Thyroid gland (tissue), 4 donors: ENCODE results near the gene OXLD1. TPM values are rescaled to one million over a fixed set of nuclear protein-coding genes. Genes with fewer than 3 reads are reported as not detected.

Experiments
- DNase-seq, 2 donors: peaks; one replicate each; pipeline ENCODE4 v3.0.0-alpha.2; 2019
- H3K27ac ChIP-seq, 3 donors: fragments of 200-600 bp; sonication (generic); 1 replicate in 2 of 3; 2 replicates in 1 of 3; pipeline ENCODE4 v1.5.1; 2016 to 2019; ENCODE audit warnings: mild to moderate bottlenecking in 1 of 3, moderate library complexity in 1 of 3
- H3K27me3 ChIP-seq: fragments of 200-600 bp; sonication (generic); one replicate; pipeline ENCODE4 v1.5.1; 2019
- H3K36me3 ChIP-seq, 2 donors: fragments of 200-600 bp; sonication (generic); one replicate each; pipeline ENCODE4 v1.5.1; 2016 to 2019
- H3K4me1 ChIP-seq, 2 donors: fragments of 200-600 bp; sonication (generic); one replicate each; pipeline ENCODE4 v1.5.1; 2017 to 2019
- H3K4me3 ChIP-seq, 3 donors: fragments of 200-600 bp; sonication (generic); replicated peaks in 1 of 3; 1 replicate in 2 of 3; 2 replicates in 1 of 3; pipeline ENCODE4 v1.5.1; 2016; ENCODE audit warnings: mild to moderate bottlenecking in 1 of 3
- H3K9me3 ChIP-seq: fragments of 200-600 bp; sonication (generic); one replicate; pipeline ENCODE4 v1.5.1; 2017
- POLR2A ChIP-seq, 2 donors: fragments of 450-650 bp; IDR thresholded peaks; one replicate each; pipeline ENCODE4 v1.6.1; 2017; ENCODE audit warnings: antibody characterized with exemption in 2 of 2, mild to moderate bottlenecking in 2 of 2, moderate library complexity in 1 of 2
- WGBS, 2 donors: methylation state at CpG; one replicate each; pipeline ENCODE4 v1.1.5; 2017; 5-methylcytosine and 5-hydroxymethylcytosine counted together
- intact Hi-C: fragments of 100-400 bp; cut with DNase I; formaldehyde crosslinking; loops from one replicate; pipeline ENCODE4 v1.15.1; 2023
- total RNA-seq, 4 donors: library from RNA; depleted of rRNA; stranded (reverse); fragments of >200 nt; gene quantifications; one replicate each; pipeline ENCODE4 v1.2.3, GENCODE V29; 2016
- TF ChIP-seq, protein P1 (sequence below), 6 experiments: fragments of 200-600 bp in 3 of 6; fragments of 450-650 bp in 3 of 6; sonication (generic) in 3 of 6; IDR thresholded peaks; one replicate each; pipeline ENCODE4 v1.5.1; 2016 to 2019; ENCODE audit warnings: antibody characterized with exemption in 6 of 6, mild to moderate bottlenecking in 2 of 6, inconsistent platforms in 1 of 6, moderate library complexity in 1 of 6

OXLD1 gene
- total RNA-seq, 4 donors from 2014 or later: 20.5 to 46.3 (median 34.2) TPM

DNA sequence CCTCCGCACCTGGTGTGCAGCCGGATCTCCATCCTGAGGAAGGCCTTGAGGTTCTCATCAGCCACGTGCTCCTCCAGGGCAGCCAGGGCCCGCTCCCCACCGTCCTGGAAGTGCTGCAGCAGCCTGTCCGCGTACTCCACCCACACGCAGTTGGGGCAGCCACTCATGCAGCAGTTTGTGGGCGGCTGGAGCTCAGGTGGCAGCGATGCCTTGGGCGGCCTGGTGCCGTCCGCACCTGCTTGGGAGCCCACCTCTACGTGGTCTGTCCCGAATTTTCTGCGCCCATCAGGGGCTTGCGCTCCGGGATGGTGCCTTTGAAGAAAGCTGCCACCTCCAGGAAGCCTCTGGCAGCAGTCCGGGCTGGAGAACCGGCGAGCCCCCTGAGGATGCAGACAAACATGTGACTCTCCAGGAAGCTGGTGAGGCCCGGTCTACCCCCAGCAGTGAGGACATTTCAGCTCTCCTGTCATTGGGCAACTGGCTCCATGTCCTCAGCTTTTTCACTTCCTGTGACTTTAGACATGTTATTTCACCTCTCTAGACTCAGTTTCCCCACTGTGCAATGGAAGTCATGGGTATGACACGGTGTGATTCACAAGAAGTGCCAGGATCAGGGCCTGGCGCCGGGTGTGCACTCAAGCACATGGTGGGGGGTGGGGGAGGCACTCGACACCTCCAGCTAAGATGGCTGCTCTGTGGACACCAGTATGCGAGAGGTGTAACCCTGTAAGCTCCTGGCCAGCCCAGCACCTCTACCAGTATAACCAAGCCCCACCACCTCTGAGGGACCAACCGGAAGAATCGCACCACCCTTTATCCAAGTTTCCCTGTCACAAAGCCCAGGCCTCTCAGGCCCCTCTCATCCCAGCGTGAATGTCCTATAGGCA, 957 bp downstream of the OXLD1 start:
- no peaks in the 10 kb centered on the region for H3K27me3 ChIP-seq
- DNase-seq: peak; percentile 32 to 44
- H3K4me1 ChIP-seq: peaks cover 16 to 23% of the 10 kb centered on the region in 2 donors
- intact Hi-C loops: no loop called here
- 58 to 73% methylated on average over 8 to 22 of the region's 30 CpGs for WGBS, 2 donors
- H3K27ac ChIP-seq: peak overlapping the region in 1 of 3 donors; percentile 54
- H3K36me3 ChIP-seq: no peaks in the 10 kb centered on the region
- H3K4me3 ChIP-seq: peak overlapping the region; percentile 55 to 100 (median 99)
- TF ChIP-seq, protein P1, sequence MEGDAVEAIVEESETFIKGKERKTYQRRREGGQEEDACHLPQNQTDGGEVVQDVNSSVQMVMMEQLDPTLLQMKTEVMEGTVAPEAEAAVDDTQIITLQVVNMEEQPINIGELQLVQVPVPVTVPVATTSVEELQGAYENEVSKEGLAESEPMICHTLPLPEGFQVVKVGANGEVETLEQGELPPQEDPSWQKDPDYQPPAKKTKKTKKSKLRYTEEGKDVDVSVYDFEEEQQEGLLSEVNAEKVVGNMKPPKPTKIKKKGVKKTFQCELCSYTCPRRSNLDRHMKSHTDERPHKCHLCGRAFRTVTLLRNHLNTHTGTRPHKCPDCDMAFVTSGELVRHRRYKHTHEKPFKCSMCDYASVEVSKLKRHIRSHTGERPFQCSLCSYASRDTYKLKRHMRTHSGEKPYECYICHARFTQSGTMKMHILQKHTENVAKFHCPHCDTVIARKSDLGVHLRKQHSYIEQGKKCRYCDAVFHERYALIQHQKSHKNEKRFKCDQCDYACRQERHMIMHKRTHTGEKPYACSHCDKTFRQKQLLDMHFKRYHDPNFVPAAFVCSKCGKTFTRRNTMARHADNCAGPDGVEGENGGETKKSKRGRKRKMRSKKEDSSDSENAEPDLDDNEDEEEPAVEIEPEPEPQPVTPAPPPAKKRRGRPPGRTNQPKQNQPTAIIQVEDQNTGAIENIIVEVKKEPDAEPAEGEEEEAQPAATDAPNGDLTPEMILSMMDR (IDR thresholded peaks at IDR 0.05): no peak
- no peak for TF ChIP-seq POLR2A (IDR thresholded peaks at IDR 0.05)
- no peaks in the 10 kb centered on the region for H3K9me3 ChIP-seq

DNA sequence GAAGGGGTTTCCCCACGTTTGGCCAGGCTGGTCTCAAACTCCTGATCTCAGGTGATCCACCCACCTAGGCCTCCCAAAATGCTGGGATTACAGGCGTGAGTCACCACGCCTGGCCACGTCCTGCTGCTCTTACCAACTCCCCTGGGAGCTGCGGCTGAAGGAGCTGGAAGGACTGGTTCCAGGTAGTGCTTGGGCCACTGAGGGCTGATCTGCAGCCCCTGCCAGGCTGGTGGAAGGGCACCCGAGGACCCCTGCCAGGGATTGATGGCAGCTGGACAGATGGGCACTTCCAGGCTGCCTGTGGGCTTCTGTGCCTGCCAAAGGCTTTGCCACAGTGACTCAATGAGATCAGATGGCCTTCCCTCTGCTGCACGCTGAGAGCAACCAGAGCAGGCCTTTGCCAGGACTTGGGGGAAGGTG, 2.3 kb downstream of the OXLD1 start:
- no peaks in the 10 kb centered on the region for H3K36me3 ChIP-seq
- no peak for DNase-seq
- peaks cover 16 to 23% of the 10 kb centered on the region in 2 donors for H3K4me1 ChIP-seq
- intact Hi-C loops: no loop called here
- 81 to 93% methylated on average over 3 to 7 of the region's 7 CpGs for WGBS, 2 donors
- H3K4me3 ChIP-seq: no peak overlapping the region
- no peaks in the 10 kb centered on the region for H3K27me3 ChIP-seq
- H3K27ac ChIP-seq: no peak overlapping the region
- TF ChIP-seq, protein P1 (IDR thresholded peaks at IDR 0.05): no peak
- no peaks in the 10 kb centered on the region for H3K9me3 ChIP-seq

DNA sequence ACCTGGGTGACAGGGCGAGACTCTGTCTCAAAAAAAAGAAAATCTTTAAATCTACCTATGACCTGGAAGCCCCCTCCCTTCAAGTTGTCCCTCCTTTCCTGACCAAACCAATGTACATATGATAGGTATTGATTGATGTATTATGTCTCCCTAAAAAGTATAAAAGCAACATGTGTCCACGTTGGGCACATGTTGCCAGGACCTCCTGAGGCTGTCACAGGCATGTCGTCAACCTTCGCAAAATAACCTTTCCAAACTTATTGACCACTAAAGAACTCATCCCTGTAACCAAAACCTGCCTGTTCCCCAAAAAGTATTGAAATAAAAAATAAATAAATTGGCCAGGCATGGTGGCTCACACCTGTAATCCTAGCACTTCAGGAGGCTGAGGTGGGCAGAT, 4.4 kb downstream of the OXLD1 start:
- intact Hi-C loops: no loop called here
- Histone ChIP-seq H3K36me3 (no peaks in the 10 kb centered on the region), H3K27ac (no peak overlapping the region), H3K4me3 (no peak overlapping the region), H3K4me1 (peaks cover 8 to 11% of the 10 kb centered on the region in 2 donors), H3K27me3 (no peaks in the 10 kb centered on the region), H3K9me3 (no peaks in the 10 kb centered on the region)
- no peak for DNase-seq
- WGBS, 2 donors: 93% methylated on average over 4 of the region's 4 CpGs
- TF ChIP-seq, protein P1 (IDR thresholded peaks at IDR 0.05): no peak
- no peak for TF ChIP-seq POLR2A (IDR thresholded peaks at IDR 0.05)

DNA sequence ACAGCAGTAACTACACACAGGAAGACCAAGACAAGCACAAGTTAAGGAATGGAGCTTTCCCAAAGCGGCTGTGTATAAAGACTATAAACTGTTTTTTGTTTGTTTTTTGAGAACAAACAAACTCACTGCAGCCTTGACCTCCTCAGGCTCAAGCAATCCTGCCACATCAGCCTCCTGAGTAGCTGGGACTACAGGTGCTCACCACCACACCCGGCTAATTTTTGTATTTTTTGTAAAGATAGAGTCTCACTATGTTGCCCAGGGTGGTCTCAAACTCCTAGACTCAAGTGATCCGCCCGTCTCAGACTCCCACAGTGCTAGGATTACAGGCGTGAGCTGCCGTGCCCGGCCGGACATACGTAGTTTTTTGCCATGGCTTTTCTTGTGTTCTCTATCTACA, 6.0 kb downstream of the OXLD1 start:
- WGBS, 2 donors: 93 to 97% methylated on average over 9 of the region's 9 CpGs
- H3K27me3 ChIP-seq: no peaks in the 10 kb centered on the region
- H3K36me3 ChIP-seq: no peaks in the 10 kb centered on the region
- TF ChIP-seq, protein P1 (IDR thresholded peaks at IDR 0.05): no peak
- no peak for TF ChIP-seq POLR2A (IDR thresholded peaks at IDR 0.05)
- H3K4me3 ChIP-seq: no peak overlapping the region
- H3K4me1 ChIP-seq: peaks cover 5 to 6% of the 10 kb centered on the region in 2 donors
- no peaks in the 10 kb centered on the region for H3K9me3 ChIP-seq
- DNase-seq: no peak
- H3K27ac ChIP-seq: no peak overlapping the region
- intact Hi-C loops: no loop called here

DNA sequence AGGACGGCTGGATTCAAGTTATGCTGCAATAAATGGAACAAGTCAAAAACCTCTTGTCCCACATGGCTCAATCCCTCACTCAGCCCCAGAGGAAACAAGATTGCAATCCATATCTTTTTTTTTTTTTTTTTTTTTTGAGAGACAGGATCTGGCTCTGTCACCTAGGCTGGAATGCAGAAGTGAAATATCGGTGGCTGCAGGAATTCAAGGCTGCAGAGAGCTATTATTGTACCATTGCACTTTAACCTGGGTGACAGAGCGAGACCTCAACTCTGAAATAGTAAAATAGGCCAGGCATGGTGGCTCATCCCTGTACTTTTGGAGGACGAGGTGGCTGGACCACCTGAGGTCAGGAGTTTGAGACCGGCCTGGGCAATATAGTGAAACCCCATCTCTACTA, 7.4 kb downstream of the OXLD1 start:
- H3K4me1 ChIP-seq: no peaks in the 10 kb centered on the region
- H3K9me3 ChIP-seq: no peaks in the 10 kb centered on the region
- no peak for TF ChIP-seq POLR2A (IDR thresholded peaks at IDR 0.05)
- TF ChIP-seq, protein P1 (IDR thresholded peaks at IDR 0.05): no peak
- no peaks in the 10 kb centered on the region for H3K27me3 ChIP-seq
- no peaks in the 10 kb centered on the region for H3K36me3 ChIP-seq
- no peak overlapping the region for H3K27ac ChIP-seq
- intact Hi-C loops: no loop called here
- WGBS, 2 donors: 83 to 84% methylated on average over 5 of the region's 5 CpGs
- H3K4me3 ChIP-seq: no peak overlapping the region
- DNase-seq: no peak
